Measurements from ENCODE around the gene TAOK3.
"Not testable (repeated sequence)": the region's sequence is repeated elsewhere in the genome, so short reads cannot be mapped to it uniquely, and the experiment has no call there.

Gene TAOK3

DNA sequence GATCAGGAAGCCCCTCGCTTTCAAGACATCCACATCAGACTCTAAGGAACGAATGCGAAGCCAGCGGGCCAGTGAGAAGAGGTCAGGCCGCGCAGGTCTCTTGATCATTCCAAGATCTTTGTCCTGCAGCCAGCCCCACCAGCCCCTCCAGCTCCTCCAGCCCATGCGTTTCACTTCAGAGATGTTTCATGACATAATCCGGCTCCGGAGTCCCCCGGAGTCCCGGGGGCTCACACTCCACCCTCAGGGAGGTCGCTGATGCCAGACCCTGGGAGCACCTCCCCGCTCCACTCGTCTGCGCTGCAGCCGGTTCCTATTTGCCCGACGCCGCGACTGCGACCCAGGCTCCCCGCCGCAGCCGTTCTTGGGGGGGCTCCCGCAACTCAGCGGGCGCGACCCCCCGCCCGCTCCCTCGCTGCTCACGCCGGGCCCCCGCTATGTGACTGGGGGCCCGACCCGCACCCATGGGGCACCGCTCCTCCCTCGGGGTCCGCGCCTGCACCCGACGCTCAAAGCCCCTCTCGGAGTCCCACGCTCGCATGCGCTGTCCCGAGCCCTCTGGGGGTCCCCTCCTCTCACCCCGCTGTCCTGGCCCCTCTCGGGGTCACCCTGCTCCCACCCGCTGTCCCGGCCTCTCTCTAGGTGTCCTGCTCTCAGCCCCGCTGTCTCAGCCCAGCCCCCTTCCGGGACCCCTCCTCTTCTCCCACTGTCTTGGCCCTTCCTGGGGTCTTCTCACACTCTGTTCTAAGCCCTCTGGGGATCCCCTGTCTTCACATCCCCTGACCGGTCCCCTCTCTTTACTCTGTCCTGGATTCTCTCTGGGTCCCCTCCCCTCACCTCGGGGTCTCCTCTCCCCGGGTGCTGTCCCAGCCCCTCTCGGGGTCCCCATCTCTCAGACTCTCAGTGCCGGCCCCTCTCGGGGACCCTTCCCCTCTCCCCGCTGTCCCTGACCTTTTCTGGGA lies 1.1 kb downstream of the TAOK3 start:
- DNase-seq = no peak

DNA sequence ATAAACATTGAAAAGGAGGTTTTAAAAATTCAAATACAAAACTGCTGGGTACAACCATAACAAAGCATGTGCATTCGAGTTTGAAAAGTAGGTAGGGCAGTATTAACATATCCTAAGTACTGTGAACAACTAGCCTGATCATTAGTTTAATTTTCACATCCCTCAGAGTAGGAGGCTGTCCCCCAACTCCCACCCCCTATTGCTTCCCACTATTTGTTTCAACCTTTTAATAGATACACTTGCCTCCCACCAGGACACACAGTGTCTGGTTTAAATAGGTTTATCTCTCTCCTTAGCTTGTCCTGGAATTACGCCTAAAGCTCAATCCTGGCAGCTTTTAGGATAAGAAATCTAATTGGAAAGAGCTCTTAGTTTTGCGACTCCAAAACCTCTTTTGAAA lies 2.1 kb downstream of the TAOK3 start:
- DNase-seq = no peak

GRCh38 chr12:118368821-118369220 lies 3.9 kb downstream of the TAOK3 start:
- no peak for DNase-seq

DNA sequence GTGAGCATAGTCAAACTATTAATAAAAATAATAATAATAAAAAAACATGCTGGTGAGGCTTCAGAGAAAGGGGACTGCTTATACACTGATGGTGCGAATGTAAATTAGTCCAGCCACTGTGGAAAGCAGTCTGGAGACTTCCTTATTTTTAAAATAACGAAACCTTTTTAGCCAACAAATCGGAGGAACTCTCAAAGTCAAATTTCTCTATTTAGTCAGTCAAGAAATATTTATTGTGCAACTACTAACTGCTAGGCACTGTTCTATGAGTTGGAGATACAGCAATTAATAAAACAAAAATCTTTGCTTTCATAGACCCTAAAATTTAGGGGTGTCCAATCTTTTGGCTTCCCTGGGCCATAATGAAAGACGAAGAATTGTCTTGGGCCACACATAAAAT lies 10.8 kb downstream of the TAOK3 start:
- no peak for DNase-seq

DNA sequence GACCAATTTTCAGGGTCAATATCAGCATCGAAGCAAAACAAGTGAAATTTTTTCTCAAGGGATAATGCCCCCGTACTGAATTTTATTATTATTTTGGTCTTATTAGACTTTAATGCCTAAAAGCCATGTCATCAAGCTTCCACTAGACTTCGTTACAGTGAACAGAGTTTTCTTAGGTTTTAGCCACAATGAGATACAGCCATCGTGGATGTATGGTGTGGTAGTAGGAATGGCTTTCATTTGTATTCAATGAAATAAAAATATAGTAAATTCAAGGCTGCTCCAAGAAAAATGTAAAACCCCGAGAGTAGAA lies 11.7 kb downstream of the TAOK3 start:
- no peak for DNase-seq

- no peak for DNase-seq
These were observed 13.2 kb downstream of the TAOK3 start for GRCh38 chr12:118359541-118359915.

- no peak for DNase-seq
These were observed 13.8 kb downstream of the TAOK3 start for GRCh38 chr12:118358612-118359540.

- no peak for DNase-seq
These were observed 14.7 kb downstream of the TAOK3 start for GRCh38 chr12:118358008-118358359.

DNA sequence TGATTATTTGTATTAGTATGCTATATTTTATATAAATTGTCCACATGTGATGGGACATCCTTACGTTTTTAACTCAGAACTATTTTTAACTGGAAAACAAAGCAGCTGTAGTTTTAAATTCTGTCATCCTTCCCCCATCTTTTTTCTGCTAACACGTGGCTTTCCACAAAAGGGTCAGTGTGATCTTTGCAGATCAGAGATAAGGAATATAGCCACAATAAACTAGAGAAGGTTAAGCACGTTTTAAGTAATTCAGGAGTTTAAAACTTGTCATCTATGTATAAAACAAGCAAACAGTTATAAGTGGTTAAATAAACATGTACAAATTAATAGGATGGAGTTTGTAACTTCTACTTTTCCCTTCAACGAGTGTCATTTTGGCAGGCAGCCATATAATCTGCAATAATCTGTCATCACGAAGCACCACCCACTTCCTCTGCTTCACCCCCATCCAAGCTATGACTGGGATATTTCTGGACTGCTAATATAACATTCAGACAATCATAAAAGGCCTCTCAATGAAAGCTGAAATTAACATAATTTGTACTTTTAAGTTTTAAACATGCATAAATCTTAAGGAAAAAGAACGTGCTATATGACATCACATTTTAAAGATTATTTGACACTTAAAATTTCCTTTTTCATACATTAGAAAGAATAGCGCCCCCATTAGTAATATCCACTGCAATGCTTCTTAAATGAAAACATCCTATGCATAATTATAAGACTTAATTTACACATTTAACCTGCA lies 15.3 kb downstream of the TAOK3 start:
- no peak for DNase-seq

- no peak for DNase-seq
These were observed 15.9 kb downstream of the TAOK3 start for GRCh38 chr12:118356809-118357256.

DNA sequence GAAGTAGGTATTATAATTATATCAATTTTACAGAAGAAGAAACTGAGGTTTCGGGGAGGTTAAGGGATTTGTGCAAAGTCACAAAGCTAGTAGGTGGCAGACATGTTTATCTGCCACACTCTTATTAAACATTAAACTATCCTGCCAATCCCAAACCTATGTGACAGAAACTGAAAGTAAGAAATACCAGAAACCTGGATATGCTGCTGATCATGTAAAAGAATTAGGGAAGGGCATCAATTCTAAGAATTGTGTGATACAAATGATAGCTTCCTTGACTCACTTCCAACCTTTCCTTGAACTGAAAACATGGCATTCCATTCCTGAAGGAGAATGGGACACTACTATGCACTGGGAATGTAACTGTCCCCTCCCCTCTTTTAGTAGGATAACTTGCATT lies 16.9 kb downstream of the TAOK3 start:
- no peak for DNase-seq

DNA sequence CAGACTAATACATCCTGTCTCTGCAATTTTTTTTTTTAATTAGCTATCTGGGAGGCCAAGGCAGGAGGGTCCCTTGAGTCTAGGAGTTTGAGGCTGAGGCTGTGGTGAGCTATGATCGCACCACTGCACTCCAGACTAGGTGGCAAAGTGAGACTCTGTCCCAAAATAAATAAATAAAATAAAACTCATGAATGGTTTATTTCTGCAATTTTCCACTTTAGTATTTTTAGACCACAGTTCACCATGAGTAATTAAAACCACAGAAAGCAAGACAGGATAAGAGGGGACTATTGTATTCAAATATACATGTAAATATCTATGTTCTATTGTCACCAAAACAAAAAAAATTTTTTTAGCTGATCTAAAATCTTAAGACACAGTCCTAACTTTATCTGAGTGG lies 17.8 kb downstream of the TAOK3 start:
- DNase-seq = no peak

DNA sequence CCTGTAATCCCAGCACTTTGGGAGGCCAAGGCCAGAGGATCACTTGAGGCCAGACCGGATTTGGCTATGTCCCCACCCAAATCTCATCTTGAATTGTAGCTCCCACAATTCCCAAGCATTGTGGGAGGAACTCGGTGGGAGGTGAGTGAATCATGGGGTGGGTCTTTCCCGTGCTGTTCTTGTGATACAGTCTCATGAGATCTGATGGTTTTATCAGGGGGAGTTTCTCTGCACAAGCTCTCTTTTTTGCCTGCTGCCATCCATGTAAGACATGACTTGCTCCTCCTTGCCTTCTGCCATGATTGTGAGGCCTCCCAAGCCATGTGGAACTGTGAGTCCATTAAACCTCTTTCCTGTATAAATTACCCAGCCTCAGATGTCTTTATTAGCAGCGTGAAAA lies 18.2 kb downstream of the TAOK3 start:
- DNase-seq = not testable (repeated sequence)

DNA sequence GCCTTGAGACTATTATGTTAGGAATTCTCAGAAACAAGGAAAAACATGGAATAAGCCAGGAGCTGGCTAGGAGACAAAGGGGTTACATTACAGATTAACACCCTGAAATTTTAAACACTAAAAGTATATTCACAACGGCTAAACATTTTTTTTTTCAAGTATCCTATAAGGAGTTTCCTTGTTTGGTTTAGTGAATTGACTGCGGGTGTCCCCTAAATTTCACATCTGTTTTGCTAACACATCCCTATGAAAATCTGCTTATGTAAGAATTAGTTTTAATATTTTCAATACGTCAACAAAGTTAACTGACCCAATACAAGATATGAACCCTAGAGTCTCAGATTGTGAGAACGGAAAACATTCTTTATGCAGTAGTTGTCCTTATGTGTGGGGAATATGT lies 19.0 kb downstream of the TAOK3 start:
- no peak for DNase-seq

DNA sequence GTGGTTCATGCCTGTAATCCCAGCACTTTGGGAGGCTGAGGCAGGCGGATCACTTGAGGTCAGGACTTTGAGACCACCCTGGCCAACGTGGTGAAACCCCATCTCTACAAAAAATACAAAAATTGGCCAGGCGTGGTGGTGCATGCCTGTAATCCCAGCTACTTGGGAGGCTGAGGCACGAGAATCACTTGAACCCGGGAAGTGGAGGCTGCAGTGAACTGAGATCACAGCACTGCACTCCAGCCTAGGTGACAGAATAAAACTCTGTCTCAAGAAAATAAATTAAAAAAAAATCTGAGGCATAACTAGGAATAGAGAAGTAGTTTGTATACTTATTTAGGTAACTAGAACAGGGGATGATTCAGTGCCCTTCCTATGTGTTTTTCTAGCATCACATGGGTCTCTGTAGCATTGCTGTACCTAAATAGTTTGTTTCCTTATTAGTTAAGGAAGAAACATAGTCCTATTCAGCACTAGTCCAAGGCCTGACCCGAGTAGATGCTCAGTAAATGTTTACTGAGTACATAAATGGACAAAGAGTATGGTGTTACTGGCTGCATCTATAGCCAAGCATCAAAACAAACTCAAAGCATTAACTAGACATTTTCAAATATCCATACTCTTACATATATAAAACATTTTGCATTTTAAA lies 21.7 kb downstream of the TAOK3 start:
- no peak for DNase-seq

GRCh38 chr12:118347916-118348315 lies 24.8 kb downstream of the TAOK3 start:
- DNase-seq = no peak

- no peak for DNase-seq
These were observed 25.8 kb downstream of the TAOK3 start for GRCh38 chr12:118346895-118347294.

GRCh38 chr12:118345355-118345754 lies 27.4 kb downstream of the TAOK3 start:
- DNase-seq = no peak

DNA sequence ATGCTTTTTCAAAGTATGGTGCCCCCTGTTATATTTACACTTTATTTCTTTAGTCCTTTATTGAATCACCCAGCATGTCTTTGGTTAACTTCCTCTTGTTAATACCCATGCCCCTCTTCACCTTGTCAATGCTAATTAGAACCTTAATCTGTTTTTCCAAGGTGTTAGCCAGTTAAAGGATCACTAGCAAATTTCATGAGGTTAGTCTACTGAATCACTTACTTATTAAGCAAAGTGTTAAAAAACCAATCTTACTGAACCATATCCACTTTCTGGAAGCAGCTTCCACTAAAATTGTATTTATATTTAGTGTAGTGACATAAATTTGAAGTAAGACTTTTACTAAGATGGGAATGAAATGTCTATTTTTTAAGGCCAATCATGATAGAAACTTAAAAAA lies 27.9 kb downstream of the TAOK3 start:
- no peak for DNase-seq

DNA sequence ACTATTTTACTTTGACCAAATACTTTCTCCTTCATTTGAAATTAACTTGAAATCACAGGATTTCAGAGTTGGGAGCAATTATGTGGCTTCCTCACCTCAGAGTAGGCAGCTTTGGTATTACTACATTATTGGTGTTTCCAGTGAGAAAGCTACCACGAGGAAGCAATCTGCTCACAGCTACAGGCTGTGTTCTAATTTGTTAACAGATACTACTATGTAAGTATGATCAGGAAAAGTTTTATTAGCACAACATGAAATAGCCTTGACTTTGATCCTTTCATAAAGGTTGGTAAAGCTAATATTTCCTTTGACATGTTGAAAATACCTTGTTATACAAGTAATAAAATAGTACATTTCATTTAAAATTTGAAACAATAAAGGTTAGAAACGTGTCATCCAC lies 30.6 kb downstream of the TAOK3 start:
- no peak for DNase-seq

- DNase-seq = no peak
These were observed 35.4 kb downstream of the TAOK3 start for GRCh38 chr12:118337194-118337838.

DNA sequence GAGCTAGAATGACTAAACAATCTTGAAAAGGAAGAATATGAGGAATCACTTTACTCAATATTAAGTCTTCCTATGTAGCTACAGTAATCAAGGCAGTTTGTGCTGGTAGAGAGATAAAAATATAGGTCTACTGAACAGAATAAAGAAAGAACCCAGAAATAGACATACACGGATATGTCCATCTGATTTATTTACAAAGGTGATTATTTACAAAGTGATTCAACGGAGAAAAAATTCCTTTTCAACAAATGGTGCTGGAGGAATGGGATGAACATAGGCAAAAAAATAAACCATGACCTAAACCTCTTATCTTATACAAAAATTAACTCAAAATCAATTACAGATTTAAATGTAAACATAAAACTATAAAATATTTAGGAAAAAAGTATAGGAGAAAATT lies 36.6 kb downstream of the TAOK3 start:
- no peak for DNase-seq
